IPS-15b (cell line): ENCODE data around the gene OR6V1.
"Not testable (repeated sequence)": the region's sequence is repeated elsewhere in the genome, so short reads cannot be mapped to it uniquely, and the experiment has no call there.

Source experiments
- H3K27me3 ChIP-seq: one replicate; pipeline ENCODE4 v1.6.1; 2013; ENCODE audit warnings: low read length; ENCODE audit not compliant: control insufficient read depth, insufficient read depth
- H3K36me3 ChIP-seq: one replicate; pipeline ENCODE4 v1.6.1; 2013; ENCODE audit warnings: low read length; ENCODE audit not compliant: control insufficient read depth, insufficient read depth
- H3K4me1 ChIP-seq: one replicate; pipeline ENCODE4 v1.6.1; 2013; ENCODE audit warnings: mild to moderate bottlenecking, low read length; ENCODE audit not compliant: control insufficient read depth, insufficient read depth
- H3K4me3 ChIP-seq: one replicate; pipeline ENCODE4 v1.5.1; 2013; ENCODE audit warnings: low read depth, low read length
- H3K9ac ChIP-seq: one replicate; pipeline ENCODE4 v1.6.1; 2013; ENCODE audit warnings: low read depth, mild to moderate bottlenecking, low read length
- H3K9me3 ChIP-seq: one replicate; pipeline ENCODE4 v1.6.1; 2013; ENCODE audit warnings: mild to moderate bottlenecking, low read length; ENCODE audit not compliant: control insufficient read depth, insufficient read depth

The OR6V1 gene

GRCh38 chr7:143085109-143085508, 33.0 kb downstream of the OR6V1 start:
- Histone ChIP-seq H3K9me3 (no peaks in the 10 kb centered on the region), H3K27me3 (no peaks in the 10 kb centered on the region), H3K4me3 (no peak overlapping the region), H3K4me1 (no peaks in the 10 kb centered on the region), H3K9ac (no peak overlapping the region), H3K36me3 (no peaks in the 10 kb centered on the region)

GRCh38 chr7:143085610-143086009, 33.5 kb downstream of the OR6V1 start:
- not testable (repeated sequence) for H3K4me1 ChIP-seq

DNA sequence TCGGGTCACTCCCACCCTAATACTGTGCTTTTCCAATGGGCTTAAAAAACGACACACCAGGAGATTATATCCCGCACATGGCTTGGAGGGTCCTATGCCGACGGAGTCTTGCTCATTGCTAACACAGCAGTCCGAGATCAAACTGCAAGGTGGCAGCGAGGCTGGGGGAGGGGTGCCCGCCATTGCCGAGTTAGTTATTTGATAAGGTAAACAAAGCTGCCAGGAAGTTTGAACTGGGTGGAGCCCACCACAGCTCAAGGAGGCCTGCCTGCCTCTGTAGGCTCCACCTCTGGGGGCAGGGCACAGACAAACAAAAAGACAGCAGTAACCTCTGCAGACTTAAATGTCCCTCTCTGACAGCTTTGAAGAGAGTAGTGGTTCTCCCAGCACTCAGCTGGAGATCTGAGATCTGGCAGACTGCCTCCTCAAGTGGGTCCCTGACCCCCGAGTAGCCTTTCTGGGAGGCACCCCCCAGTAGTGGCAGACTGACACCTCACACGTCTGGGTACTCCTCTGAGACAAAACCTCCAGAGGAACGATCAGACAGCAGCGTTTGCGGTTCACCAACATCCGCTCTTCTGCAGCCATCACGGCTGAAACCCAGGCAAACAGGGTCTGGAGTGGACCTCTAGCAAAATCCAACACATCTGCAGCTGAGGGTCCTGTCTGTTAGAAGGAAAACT, 36.5 kb downstream of the OR6V1 start:
- not testable (repeated sequence) for H3K9me3 ChIP-seq, H3K4me3 ChIP-seq, H3K36me3 ChIP-seq, H3K9ac ChIP-seq, H3K27me3 ChIP-seq, H3K4me1 ChIP-seq

More at GRCh38 chr7:143085610-143086009, 33.5 kb downstream of the OR6V1 start:
- H3K9ac ChIP-seq, H3K36me3 ChIP-seq, H3K9me3 ChIP-seq, H3K27me3 ChIP-seq, H3K4me3 ChIP-seq: not testable (repeated sequence)

- no peaks in the 10 kb centered on the region for H3K9me3 ChIP-seq
- no peaks in the 10 kb centered on the region for H3K27me3 ChIP-seq
- no peaks in the 10 kb centered on the region for H3K36me3 ChIP-seq
- H3K4me3 ChIP-seq: no peak overlapping the region
- no peak overlapping the region for H3K9ac ChIP-seq
- H3K4me1 ChIP-seq: no peaks in the 10 kb centered on the region
Measured at GRCh38 chr7:143096146-143096545, 44.0 kb downstream of the OR6V1 start.

GRCh38 chr7:143099579-143099978, 47.4 kb downstream of the OR6V1 start:
- H3K4me3 ChIP-seq, H3K9me3 ChIP-seq, H3K36me3 ChIP-seq, H3K4me1 ChIP-seq, H3K9ac ChIP-seq, H3K27me3 ChIP-seq: not testable (repeated sequence)
